GM10266 (cell line): ENCODE results near the gene MRPL12.

Experiments used
- DNase-seq: peaks from one replicate; pipeline ENCODE4 v3.0.0; 2012; ENCODE audit errors: extremely low spot score
- TF ChIP-seq, protein P1 (sequence below): IDR thresholded peaks from 2 replicates; pipeline ENCODE4 v1.5.1; 2012; ENCODE audit warnings: mild to moderate bottlenecking, low read depth; ENCODE audit not compliant: control insufficient read depth, insufficient read depth; ENCODE audit errors: missing control alignments

The MRPL12 gene

DNA sequence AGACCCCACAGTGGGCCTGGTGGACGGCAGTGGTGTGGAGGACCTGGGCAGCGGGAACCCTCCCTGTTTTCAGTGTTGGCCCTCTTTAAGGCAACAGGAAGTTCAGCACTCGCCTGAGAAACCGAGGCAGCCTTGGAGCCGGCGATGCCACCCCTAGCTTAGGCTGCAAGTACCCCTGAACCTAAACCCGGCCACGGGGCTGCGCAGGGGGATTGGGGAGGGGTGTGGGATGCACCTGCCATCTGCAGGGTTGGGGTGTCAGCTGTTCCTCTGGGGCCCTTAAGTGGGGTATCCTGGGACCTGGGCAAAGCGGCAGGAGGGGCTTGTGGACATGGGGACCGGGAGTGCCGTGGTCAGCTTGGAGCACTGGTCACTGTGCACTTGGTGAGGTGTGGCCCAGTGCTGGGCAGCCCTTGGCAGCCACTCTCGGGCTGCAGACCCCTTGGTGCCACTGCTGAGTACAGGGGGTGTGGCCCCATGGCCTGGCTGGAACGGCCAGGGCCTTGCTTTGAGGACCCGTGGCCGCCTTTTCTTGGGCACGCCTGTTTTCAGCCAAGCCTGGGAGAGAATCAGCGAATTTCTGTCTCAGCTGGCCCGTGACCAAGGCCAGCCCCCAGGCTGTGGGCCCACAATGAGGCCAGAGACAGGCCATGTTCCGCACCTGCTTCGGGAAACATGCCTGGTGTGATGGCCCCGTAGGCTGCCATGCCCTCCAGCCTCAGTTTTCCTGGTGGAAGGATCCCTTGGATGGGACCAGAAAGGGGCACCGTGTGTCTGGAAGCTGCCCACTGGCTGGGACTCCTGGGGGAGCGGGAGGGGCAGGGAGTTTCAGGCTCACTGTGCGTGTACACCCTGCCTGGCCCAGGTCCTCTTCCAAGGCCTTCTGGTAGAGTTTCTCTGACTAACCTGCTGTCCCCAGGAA is 4.8 kb downstream of the MRPL12 start:
- no peak for DNase-seq
- TF ChIP-seq, protein P1, sequence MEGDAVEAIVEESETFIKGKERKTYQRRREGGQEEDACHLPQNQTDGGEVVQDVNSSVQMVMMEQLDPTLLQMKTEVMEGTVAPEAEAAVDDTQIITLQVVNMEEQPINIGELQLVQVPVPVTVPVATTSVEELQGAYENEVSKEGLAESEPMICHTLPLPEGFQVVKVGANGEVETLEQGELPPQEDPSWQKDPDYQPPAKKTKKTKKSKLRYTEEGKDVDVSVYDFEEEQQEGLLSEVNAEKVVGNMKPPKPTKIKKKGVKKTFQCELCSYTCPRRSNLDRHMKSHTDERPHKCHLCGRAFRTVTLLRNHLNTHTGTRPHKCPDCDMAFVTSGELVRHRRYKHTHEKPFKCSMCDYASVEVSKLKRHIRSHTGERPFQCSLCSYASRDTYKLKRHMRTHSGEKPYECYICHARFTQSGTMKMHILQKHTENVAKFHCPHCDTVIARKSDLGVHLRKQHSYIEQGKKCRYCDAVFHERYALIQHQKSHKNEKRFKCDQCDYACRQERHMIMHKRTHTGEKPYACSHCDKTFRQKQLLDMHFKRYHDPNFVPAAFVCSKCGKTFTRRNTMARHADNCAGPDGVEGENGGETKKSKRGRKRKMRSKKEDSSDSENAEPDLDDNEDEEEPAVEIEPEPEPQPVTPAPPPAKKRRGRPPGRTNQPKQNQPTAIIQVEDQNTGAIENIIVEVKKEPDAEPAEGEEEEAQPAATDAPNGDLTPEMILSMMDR: no peak

DNA sequence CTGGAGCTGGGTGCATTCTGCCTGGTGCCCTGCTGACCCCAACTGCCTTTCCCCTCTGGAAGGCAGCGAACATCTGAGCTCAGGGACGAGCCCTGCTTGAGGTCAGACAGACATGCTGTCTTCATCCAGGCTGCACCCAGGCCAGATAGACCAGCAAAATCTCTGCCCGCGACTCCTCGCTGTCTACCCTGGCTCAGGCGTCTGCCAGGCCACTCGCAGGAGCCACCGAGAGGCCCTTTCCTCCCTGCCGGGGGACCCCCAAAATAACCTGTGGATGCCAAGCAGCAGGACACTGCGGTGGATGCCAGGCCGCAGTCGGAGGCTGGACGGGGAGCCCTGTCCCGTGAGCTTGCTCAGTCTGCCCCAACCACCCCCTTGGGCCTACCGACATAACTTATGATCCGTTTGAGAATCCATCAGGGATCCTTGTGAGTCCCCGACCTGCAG is 5.6 kb downstream of the MRPL12 start:
- DNase-seq: no peak
- TF ChIP-seq, protein P1: no peak

DNA sequence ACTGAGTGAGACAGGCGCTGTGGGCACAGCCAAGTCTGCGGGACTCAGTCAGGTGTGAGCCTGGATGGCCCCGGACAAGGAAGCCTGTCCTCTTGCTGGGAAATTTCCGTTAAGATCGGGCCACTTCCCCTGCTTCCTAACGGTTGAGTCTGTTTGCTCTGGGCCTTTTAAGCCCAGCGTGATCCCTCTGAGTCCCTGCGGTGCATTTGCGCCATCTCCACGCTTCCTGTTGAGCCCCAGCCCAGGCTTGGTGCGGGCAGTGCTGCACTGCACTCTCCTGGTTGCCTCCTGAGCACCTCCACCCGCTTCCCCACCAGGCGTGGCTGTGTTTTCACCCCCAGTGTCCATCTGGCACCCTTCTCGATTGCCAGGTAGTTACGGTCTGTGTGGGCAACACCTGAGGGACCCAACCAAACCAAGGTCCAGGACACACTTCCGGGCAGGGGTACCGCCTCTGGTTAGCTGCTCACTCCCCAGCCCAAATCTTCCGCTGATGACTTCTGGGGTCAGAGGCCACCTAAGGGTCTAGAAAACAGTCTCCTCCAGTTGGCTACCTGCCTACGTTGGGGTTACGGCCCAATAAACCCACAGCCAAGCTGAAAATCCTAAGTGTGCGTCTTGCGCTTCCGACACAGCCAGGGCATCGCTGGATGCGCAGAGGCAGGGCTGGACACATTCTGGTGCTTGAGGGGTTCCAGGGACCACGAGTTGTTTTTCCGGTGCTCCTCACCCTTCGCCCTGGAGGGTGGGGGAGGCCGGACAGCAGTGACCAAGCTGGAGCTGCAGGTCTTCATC is 7.5 kb downstream of the MRPL12 start:
- DNase-seq: no peak
- TF ChIP-seq, protein P1: no peak

DNA sequence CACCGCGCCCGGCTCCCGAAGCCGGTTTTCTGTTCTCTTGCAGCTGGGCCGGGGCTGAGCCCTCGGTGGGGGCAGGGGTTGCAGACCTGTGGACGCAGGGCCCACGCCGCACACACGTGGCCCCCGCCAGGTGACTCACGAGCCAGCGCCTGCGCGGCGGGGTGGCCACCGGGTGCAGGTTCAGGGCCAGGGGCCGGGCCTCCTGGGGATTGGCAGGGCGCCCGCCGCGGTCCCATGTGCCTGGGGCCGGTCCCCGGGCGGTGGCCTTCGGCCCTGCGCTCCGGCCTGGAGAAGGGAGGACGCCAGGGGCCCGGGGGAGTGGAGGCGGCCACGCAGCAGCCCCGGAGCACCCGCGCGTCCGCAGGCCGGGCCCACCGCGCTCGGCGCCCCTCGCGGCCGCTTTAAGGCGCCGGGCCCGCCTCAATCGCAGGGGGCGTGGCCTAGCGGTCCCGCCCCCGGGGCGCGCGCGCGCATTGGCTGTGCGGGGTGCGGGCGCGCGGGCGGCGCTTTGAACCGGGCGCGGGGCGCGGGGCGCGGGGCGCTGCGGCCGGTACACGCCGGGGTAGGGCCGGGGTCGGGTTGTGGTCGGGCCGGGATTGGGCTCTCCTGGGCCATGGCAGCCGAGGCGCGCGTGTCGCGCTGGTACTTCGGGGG is 8.8 kb downstream of the MRPL12 start, which contains the start of gene SLC25A10:
Gene SLC25A10, plus strand, starts transcription at position 471 of the 654 bp plus-strand sequence. Its CDS starts 143 bp downstream, at position 614.
- TF ChIP-seq, protein P1: peak; percentile 6
- DNase-seq: peak; percentile 97

DNA sequence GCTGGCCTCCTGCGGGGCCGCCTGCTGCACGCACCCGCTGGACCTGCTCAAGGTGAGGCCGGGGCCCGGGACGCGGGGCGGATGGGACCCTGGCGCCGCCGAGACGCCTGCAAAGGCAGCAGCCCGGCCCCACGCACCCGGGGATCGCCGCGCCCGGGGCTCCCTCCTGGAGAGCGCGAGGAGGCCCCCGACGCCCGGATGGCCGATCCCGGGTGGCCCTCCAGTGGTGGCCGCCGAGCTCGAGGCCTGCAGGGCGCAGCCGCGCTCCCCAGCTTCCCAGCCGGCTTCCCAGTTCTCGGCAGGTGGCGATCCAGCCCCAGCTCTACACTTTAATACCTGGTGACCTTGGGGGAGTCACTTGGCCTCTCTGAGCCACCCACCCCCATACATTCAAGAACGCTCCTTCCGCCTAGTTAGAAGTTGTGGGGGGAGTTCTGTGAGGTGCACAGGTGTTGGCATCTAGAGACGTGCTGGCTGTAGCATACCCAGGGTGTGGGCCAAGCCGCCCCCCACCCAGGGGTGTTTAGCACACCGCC is 9.4 kb downstream of the MRPL12 start:
- TF ChIP-seq, protein P1: peak; percentile 39
- peak; percentile 77 for DNase-seq

DNA sequence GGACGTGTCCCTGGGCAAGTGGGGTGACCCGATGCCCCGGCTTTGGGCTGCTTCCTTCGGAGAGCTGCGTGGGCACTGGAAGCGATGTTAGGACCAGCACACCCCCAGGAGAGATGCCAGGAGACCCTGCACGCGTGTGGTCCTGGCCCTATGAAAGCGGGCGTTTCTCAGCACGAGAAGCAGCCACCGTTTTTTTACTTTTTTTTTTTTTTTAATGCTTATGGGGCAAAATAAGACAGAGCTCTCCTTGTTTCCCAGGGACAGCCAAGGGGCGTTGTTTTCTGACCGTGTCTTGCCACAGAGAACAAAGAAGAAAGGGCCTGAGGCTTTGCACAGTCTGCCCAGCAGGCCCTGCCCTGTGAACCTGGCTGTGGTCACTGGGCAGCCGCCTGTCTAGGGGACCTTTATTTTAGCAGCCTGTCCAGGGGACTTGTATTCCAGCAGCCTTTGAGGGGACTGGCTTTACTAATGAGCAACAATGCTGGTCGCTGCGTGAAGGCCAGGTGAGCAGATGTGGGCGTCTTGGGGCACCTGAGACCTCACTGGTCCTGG is 9.9 kb downstream of the MRPL12 start:
- no peak for DNase-seq
- TF ChIP-seq, protein P1: no peak
